RKO (cell line): ENCODE data around the gene RALGPS1.
A peak's percentile ranks its signal among the peaks of the same experiment; 100 is the strongest.

Experiments
- DNase-seq: peaks from one replicate; pipeline ENCODE4 v3.0.0-alpha.2; 2016; ENCODE audit warnings: low spot score

Gene RALGPS1

DNA sequence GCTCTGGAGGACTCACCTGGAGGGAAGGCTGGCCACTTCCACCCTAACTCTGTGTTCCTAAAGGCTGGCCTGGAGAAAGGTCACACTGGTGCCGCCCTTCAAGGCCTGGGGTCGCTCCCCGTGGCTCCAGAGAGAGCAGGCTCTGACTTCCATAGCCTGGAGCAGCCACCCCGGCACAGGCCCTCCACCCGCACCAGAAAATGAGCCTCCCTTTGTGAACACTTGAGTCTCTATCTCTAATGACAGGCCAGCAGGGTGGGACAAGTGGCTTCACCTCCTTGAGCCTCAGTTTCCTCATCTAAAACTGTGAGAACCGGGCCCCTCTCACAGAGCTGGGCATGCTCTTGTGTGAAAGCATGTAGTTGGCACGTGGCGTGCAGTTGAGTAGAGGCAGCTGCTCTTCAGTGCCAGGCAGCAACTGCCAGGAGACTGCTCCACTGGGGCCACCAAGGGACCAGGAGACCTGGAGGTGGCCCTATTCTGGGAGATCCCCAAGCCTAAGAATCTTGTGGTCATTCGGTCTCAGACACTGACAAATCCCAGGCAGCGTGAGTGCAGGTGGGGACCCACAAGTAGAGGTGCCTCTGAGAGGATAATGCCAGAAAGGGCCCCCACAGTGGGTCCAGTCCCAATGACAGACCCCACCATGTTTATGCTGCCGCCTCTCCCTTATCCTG, 293.3 kb downstream of the RALGPS1 start:
- no peak for DNase-seq

DNA sequence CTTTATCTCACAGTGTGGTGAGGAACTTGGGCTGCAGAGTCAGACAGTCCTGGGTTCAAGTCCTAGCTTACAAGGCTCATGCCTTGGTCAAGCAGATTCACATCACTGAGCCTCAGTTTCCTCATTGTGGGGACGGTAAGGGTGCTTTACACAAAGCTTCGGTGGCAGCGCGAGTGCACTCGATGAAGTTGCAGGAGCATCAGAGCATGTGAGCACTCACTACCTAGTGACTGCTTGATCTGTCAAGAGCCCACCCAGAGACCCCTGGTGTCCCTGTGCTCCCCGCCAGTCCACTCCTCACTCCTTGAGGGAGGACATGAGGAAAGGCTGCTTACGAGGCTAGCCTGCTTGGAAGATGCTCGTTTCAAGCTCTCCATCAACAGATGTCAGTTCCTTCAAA, 293.8 kb downstream of the RALGPS1 start:
- DNase-seq: no peak

DNA sequence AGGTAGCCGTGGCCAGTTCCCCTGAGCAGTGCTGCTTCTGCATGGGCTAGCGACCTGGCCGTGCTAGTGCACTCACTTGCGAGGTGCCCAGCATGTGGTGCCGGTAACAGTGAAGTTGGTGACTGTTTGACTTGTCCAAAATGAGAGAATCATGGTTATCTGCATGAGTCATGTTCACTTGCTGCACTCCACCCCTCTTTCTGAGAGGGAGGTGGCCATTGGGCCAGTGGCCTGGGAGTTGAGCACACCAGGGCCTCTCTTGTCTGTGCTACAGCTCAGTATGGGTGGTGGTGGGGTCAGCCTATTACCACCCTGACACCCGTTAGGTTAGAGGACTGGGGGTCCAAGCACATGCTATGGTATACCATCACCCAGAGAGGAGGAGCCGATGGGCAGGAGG, 294.6 kb downstream of the RALGPS1 start:
- DNase-seq: peak; percentile 34

DNA sequence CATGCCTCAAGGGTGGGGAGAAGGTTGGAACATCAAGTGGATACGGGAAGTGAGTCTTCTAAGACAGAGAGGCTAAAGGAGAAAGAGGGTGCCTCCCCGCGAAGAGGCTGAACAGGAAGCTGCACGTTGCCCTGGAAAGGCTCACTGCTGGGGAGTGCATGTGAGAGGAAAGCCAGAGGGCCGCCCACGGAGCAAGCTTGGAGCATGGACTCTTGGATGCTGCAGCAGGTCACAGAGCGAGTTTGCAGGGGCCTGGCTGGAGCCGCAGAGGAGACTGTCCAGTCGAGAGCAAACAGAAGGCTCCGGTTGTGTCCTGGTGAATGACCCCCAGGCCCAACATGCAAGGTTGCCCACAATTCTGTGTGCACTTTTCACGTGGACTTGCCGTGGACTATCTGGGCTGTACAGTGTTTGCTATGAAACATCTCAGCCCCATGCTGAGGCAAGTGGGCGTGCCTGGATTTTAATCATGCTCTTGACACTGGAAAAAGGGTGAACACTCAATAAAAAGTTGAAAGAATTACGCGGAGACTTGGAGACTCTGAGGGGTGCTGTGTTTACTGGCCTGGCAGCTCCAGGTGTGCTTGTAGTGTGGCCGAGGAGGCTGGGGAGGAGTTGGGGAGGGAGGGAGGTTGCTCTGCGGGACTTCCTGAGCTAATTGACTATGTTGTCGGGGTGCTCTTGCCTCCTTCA, 295.5 kb downstream of the RALGPS1 start:
- no peak for DNase-seq

DNA sequence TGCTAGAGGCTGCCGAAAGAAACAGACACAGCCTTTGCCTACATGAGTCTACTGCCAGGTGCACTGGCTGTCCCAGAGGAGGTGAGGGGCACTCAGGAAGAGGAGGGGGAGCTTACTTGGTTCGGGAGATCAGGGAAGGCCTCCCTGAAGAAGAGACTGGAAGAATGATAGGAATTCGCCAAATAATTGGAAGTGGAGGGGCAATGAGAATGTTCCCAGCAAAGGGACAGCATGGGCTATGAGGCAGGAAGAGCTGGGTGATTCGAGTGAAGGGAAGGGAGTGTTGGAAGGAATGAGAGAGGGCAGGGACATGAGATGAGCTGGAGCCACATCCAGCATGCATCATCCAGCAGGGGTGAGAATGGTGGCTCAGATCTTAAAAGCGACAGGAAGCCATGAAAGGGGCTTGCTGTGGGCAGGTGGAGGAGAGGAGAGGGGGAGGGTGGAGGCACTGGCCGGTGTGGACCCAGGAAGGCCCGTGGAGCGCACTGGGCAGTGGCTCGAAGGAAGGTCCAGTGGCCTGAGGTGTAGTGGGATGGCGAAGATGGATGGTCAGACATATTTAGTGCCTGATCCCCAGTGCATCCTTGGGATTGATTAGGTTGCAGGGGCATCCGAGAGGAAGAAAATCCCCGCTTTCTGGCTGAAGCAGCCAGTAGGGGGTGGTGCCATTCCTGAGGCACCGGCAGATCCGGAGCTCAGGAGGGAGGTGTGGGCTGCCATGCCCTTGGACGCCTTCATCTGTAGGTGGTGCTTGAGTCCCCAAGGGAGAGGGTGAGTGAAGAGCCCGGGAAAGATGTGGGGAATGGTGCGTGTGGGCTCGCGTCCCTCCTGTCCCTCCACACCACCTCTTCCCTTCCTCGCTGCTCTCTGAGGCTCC, 296.5 kb downstream of the RALGPS1 start:
- no peak for DNase-seq

DNA sequence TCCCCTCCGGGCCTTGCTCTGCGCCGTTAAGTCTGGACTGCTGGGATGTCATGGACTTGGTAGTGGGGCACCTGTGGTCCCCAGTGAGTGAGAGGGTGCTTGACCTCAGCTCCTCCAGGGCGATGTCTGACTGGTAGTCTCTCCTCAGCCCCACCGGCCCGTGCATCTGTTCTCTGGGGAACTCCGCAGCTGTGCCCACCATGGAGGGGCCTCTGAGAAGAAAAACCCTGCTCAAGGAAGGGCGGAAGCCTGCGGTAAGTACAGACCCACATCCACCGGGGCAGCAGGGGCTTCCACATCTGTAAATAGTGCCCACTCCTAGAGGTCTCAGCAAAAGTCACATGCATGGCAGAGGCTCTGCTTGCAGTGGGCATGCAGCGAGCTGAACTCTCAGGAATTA, 297.4 kb downstream of the RALGPS1 start:
- DNase-seq: no peak

DNA sequence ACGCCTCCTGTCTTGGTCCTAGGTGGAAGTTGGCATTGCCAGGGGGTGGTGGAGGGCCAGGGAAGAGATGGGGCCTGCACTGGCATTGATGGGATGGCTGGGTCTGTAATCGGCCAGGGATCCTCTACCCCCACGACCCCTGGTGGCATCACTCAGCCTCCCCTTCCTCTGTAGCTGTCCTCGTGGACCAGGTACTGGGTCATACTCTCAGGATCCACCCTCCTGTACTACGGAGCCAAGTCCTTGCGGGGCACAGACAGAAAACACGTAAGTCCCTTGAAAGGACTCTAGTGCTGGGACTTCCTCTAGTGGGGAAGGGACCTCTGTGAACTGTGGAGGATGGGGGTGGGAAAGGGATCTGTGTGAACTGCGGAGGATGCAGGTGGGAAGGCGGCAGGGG, 297.9 kb downstream of the RALGPS1 start:
- no peak for DNase-seq

GRCh38 chr9:127213859-127214258, 299.3 kb downstream of the RALGPS1 start:
- no peak for DNase-seq

- peak; percentile 64 for DNase-seq
These were observed 300.1 kb downstream of the RALGPS1 start for GRCh38 chr9:127214421-127215267.

DNA sequence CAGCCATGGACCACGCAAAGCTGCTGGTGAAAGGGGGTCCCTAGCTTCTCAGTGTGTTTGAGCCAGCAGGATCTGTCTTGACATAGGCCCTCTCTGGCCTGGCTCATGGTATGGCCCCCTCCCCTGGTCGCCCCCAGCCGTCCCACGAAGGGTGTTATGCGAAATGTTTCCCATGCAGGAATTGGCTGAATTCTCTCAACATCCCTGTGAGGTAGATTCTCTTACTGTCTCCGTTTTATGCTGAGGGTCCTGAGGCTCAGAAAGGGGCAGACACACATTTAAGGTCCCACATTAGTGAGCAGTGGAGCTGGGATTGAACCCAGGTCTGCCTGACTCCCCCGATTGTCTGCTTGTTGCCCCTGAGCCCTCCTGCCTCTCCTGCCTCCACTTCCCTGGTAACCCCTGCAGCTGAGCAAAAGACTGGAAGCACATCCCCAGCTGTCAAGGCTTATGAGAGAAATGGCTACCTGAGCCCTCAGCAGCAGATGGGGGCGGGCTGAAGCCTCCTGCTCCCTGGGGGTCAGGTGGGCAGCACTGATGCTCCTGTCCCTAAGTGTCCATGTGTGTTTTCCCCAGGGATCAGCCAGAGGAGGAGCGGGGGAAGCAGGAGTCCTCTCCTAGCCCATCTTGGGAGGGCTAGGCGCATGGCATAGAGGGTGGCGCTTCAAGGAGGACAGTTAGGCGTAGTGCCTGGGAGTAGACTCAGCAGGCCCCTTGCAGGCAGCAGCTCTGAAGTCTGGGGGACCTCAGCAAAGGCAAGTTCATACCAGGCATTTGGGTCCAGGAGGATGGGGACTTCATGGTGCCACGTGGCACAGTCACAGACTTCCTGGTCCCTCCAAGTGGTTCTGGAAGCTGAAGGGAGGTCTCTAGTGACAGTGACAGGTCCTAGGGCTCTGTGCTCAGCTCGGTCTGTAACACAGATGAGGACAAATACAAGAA, 301.0 kb downstream of the RALGPS1 start:
- DNase-seq: no peak

DNA sequence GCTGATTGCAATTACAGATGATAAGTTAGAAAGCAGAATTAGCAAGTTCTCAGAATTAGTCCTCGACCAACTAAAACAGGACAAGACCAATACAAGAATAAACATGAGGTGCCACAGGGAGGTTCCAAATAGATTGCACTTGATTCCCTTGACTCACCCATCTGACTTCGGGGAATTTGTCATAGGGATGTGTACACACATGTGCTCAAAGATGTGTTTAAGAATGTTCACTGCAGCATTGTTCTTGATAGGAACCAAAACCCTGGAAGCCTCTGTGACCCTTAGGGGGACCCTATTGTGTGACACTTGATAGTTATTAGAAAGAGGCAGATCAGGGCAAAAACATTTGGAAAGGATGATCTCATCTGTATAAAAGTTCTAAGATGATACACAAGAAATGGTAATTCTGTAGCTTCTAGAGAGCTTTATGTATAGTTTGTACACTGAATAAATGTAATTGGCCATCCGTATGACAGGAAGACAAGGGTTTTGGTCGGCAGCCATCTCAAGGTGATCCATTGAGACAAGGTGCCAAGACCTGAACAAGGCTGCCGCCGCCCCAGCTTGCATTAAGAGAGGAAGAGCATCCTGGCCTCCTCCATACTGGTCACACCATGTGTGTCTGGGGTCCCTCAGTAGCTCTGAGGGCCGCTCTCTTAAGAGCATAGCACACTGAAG, 301.8 kb downstream of the RALGPS1 start:
- no peak for DNase-seq

- no peak for DNase-seq
These were observed 302.3 kb downstream of the RALGPS1 start for GRCh38 chr9:127216888-127217217.

DNA sequence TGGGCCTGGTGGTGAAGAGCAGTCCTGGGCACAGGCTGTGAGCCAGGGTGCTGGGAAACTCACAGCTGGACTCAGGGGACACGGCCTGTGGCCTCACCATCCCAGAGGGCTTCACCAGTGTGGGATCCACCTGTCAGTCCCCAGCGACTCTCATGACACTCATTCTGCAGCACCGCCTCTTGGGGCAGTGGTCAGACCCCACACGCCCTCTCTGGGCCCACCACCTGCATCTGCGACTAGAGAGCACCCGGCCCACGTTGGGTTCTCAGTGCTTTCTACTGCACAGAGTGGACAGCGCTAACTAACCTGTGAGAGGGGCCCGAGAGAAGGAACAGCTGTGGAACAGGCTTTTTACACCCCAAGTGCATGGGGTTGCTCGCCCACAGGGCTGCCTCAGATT, 304.2 kb downstream of the RALGPS1 start:
- DNase-seq: no peak

DNA sequence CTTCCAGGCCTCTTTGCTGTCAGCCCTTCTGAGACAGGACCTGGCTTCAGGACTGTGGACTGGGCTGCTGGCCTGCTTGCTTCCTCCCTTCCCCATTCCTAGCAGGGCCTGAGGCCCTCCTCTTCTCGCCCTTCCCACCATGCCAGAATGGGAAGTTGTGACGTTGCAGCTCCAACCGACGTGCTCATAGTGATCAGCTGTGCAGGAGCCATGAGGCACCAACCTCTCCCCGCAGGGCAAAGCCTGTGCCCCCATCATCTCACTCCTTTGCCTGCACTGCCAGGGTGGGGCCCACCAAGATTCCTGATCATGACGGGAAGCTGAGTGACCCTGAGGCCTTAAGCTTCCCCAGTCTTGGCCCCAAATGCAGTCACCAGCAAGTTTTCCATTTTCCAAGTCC, 304.9 kb downstream of the RALGPS1 start:
- DNase-seq: no peak

- no peak for DNase-seq
These were observed 307.1 kb downstream of the RALGPS1 start for GRCh38 chr9:127221695-127222094.

DNA sequence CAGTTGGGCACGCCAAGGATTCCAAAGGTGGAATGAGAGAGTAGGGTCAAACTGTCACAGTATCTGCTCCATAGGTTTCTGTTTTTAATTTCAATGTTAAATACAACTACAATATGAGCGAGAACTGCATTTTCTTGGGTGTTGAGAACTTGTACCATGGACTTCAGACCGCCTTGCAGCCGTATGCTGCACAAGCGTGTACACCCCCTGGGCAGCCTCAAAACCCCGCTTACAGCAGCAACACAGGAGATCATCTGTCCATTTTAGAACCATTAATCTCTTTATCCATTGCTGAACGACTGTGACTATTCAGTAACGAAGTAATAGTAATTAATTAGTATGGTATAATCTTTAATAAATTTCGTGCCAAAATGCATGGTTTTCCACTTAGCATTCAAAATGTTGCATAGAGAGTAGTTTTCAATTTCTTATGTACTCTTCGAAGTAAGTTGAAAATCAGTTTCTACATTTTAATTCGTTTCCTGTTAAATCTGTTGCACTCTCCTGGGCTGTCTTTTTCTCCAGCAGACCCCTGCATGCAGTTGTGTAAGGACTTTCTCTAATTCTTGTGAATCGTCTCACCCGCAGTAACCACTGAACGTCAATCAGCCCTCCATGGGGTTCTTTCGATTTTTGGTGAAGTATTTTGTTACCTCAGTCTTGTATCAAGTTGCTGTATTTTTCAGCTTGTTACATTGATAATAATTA, 308.0 kb downstream of the RALGPS1 start:
- no peak for DNase-seq

- no peak for DNase-seq
These were observed 308.7 kb downstream of the RALGPS1 start for GRCh38 chr9:127223266-127223665.

DNA sequence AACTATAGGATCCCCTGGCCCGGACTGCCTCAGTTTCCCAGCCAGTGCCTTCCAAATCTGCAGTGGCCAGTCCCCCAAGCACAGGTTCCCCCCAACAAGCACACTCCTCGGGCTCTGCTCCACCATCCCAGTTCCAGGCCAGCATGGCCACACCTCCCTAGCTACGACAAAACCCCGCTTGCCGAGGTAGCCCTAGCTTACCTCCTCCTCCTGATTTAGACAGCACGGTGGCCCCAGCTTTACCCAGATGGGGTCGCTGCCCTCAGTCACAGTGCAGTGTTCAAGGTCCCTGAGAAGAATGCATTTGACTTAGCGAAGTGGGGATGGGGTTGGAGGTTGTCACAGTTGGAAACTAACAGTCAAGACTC, 309.2 kb downstream of the RALGPS1 start:
- DNase-seq: no peak

DNA sequence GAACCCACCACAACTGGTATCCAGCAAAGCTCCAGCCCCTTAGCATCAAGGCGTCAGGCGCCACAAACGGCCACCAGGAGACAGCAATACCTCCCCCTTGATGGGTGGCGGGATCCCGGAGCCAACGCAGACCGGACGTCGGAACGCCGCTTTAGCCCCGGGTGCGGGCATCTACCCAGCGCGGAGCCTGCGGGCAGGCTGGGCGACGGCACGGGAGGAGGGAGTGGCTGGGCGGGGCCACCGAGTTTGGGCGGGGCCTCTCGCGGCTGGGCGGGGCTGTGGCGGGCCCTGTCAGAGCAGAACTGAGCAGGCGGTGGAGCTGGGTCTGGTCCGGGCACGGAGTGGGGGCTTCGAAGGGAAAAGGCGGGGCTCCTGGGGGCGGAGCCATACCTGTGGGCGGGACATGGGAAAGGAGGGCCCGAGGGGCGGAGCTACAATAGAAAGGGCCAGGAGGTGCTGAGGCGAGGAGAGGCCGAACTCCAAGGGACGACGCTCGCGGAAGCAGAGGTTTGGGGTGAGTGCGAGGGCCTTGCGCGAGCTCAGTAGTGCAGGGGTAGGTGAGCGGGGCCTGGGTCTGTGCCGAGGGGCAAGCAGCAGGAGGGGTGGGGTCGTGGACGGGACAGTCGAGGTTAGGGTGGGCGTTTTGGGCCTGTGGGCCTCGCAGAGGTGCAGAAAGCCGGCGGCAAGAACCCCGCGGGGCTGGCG, 309.7 kb downstream of the RALGPS1 start:
- DNase-seq: peak; percentile 94
